Measurements from ENCODE around the gene S100A2. TPM values are rescaled to one million over a fixed set of nuclear protein-coding genes. Genes with fewer than 3 reads are reported as not detected.
A peak's percentile ranks its signal among the peaks of the same experiment; 100 is the strongest.
"Not testable (repeated sequence)": the region's sequence is repeated elsewhere in the genome, so short reads cannot be mapped to it uniquely, and the experiment has no call there.

The S100A2 gene
- total RNA-seq, 2 experiments from 2014 or later, result 0.50 TPM; not detected in 1

GRCh38 chr1:153567621-153568366, 2.1 kb upstream of the S100A2 start:
- ChIA-PET POLR2A (interaction anchor here (0.8 to 6.3 kb wide), 7 partner anchors 8 to 56 kb away, joined by 3 to 80 read pairs (median 3); partner anchors contain the start of genes S100A4 and S100A6), CTCF (interaction anchor here (0.7 to 7.7 kb wide), 30 partner anchors 9 to 104 kb away, joined by 3 to 191 read pairs (median 4); partner anchors contain the start of genes CHTOP, ILF2, S100A14 and S100A4)
- DNase-seq, result peak; percentile 86
- peak; percentile 25 for ATAC-seq
- intact Hi-C loops (cut with micrococcal nuclease), result loop anchor here (2.0 kb wide), 1 partner anchor 35 kb away; no protein-coding TSS in a partner anchor
- Mint-ChIP-seq H3K36me3 (ENCODE audit: low read depth) (no peaks in the 10 kb centered on the region), H3K4me1 (ENCODE audit: low read depth) (peaks cover 48% of the 10 kb centered on the region), H3K27me3 (no peaks in the 10 kb centered on the region), H3K27ac (peak overlapping the region; percentile 37), H3K4me3 (no peak overlapping the region), H3K9me3 (no peaks in the 10 kb centered on the region)
- no peak for TF ChIP-seq CTCF (IDR thresholded peaks at IDR 0.05)

- intact Hi-C loops (cut with micrococcal nuclease), result loop anchor here (1.0 kb wide), 1 partner anchor 55 kb away; no protein-coding TSS in a partner anchor
- peak overlapping the region; percentile 84 for H3K27ac Mint-ChIP-seq
- H3K4me3 Mint-ChIP-seq, result no peak overlapping the region
- ATAC-seq, result peak; percentile 87
- peaks cover 38% of the 10 kb centered on the region for H3K4me1 Mint-ChIP-seq (ENCODE audit: low read depth)
- CTCF ChIA-PET, result interaction anchor here (0.8 to 7.1 kb wide), 8 partner anchors 9 to 56 kb away, joined by 3 to 49 read pairs (median 6); partner anchors contain the start of genes S100A4 and S100A6
- no peaks in the 10 kb centered on the region for H3K36me3 Mint-ChIP-seq (ENCODE audit: low read depth)
- no peaks in the 10 kb centered on the region for H3K27me3 Mint-ChIP-seq
- DNase-seq, result peak; percentile 95
- H3K9me3 Mint-ChIP-seq, result no peaks in the 10 kb centered on the region
- TF ChIP-seq CTCF (IDR thresholded peaks at IDR 0.05), result no peak
- POLR2A ChIA-PET, result interaction anchor here (1.0 to 1.8 kb wide), 8 partner anchors 22 to 101 kb away, joined by 3 to 9 read pairs (median 6); partner anchors contain the start of genes CHTOP, S100A4, S100A5 and S100A6
These were observed 1.0 kb upstream of the S100A2 start for GRCh38 chr1:153566414-153567371.

- Mint-ChIP-seq H3K36me3 (ENCODE audit: low read depth) (no peaks in the 10 kb centered on the region), H3K4me3 (no peak overlapping the region), H3K27me3 (no peaks in the 10 kb centered on the region), H3K4me1 (ENCODE audit: low read depth) (peaks cover 34% of the 10 kb centered on the region), H3K27ac (no peak overlapping the region), H3K9me3 (no peaks in the 10 kb centered on the region)
- DNase-seq (no peak), ATAC-seq (no peak)
- intact Hi-C loops (cut with micrococcal nuclease), result no loop called here
- TF ChIP-seq CTCF (IDR thresholded peaks at IDR 0.05), result no peak
- CTCF ChIA-PET, result interaction anchor here (0.6 to 7.1 kb wide), 8 partner anchors 8 to 212 kb away, joined by 3 to 49 read pairs (median 3); partner anchors contain the start of gene S100A4
- POLR2A ChIA-PET, result interaction anchor here (0.9 to 2.7 kb wide), 3 partner anchors 12 to 28 kb away, joined by 3 to 8 read pairs (median 7); partner anchors contain the start of genes S100A4 and S100A6
These were observed 1.7 kb downstream of the S100A2 start for GRCh38 chr1:153563991-153564390.

DNA sequence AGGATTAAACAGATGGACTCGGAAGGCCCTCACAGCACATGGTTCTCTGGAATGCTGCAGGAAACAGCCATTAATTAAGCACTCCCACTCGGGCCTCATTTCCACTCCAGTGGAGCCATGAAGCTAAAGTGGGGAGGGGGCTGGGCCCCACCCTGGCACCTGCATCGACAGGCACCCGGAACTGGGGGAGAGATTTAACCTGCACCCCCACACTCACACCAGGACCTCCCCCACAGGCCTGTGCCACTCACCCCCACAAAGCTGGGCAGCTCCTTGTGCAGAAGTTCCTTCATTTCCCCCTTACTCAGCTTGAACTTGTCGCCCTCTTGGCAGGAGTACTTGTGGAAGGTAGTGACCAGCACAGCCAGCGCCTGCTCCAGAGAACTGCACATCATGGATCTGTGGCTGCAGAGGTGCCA, 2.2 kb downstream of the S100A2 start:
- CTCF ChIA-PET, result interaction anchor here (0.8 to 7.1 kb wide), 7 partner anchors 9 to 211 kb away, joined by 3 to 49 read pairs (median 3); partner anchors contain the start of gene S100A4
- intact Hi-C loops (cut with micrococcal nuclease), result no loop called here
- Mint-ChIP-seq H3K4me3 (no peak overlapping the region), H3K9me3 (no peaks in the 10 kb centered on the region), H3K36me3 (ENCODE audit: low read depth) (no peaks in the 10 kb centered on the region), H3K4me1 (ENCODE audit: low read depth) (peaks cover 30% of the 10 kb centered on the region), H3K27ac (no peak overlapping the region), H3K27me3 (no peaks in the 10 kb centered on the region)
- DNase-seq (no peak), ATAC-seq (no peak)
- POLR2A ChIA-PET, result interaction anchor here (1.8 to 2.7 kb wide), 2 partner anchors 12 to 19 kb away, joined by 7 to 8 read pairs; partner anchors contain the start of gene S100A4
- TF ChIP-seq CTCF (IDR thresholded peaks at IDR 0.05), result no peak

DNA sequence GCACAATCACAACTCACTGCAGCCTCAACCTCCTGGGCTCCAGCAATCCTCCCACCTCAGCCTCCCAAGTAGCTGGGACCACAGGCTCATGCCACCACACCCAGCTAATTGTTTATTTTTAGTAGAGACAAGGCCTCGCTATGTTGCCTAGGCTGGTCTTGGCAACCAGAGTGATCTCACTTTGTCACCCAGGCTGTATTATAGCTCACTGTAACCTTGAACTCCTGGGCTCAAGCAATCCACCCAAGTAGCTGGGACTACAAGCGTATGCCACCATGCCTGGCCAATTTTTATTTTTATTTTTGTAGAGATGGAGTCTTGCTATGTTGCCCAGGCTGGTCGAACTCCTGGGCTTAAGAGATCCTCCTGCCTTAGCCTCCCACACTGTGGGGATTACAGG, 3.6 kb downstream of the S100A2 start:
- H3K27me3 Mint-ChIP-seq; H3K27ac Mint-ChIP-seq; DNase-seq; ATAC-seq; H3K4me3 Mint-ChIP-seq; intact Hi-C loops (cut with micrococcal nuclease); H3K36me3 Mint-ChIP-seq (ENCODE audit: low read depth); H3K9me3 Mint-ChIP-seq: not testable (repeated sequence)
- ChIA-PET POLR2A (interaction anchor here (0.8 to 1.1 kb wide), 2 partner anchors 29 to 68 kb away, joined by 3 read pairs; no protein-coding TSS in a partner anchor), CTCF (interaction anchor here (0.7 to 7.1 kb wide), 6 partner anchors 8 to 52 kb away, joined by 3 to 49 read pairs (median 4); no protein-coding TSS in a partner anchor)
- H3K4me1 Mint-ChIP-seq (ENCODE audit: low read depth), result peaks cover 17% of the 10 kb centered on the region

Data from activated CD8-positive, alpha-beta T cell treated with anti-CD3 and anti-CD28 coated beads for 36 hours (primary cell).